HL-60 (cell line): Measurements from ENCODE around the gene ICAM1.

Experiments used
- DNase-seq, 2 experiments: peaks; one replicate each; pipeline ENCODE4 v3.0.0-alpha.2; 2010 to 2020; ENCODE audit warnings: low read depth in 1 of 2, low spot score in 1 of 2
- H3K27ac ChIP-seq: fragments of 250-450 bp; sonication (Bioruptor Pico); replicated peaks from 2 replicates; pipeline ENCODE4 v1.5.1; 2020; ENCODE audit warnings: mild to moderate bottlenecking, moderate library complexity
- H3K27me3 ChIP-seq: fragments of 250-450 bp; sonication (Bioruptor Pico); 2 replicates; pipeline ENCODE4 v1.5.1; 2021; ENCODE audit warnings: mild to moderate bottlenecking, moderate library complexity; ENCODE audit not compliant: insufficient read depth, poor library complexity, severe bottlenecking
- H3K4me3 ChIP-seq: replicated peaks from 2 replicates; pipeline ENCODE4 v1.5.1; 2011; ENCODE audit warnings: mild to moderate bottlenecking, control low read depth, low read length; ENCODE audit not compliant: insufficient read depth
- GABPA ChIP-seq: IDR thresholded peaks from 2 replicates; pipeline ENCODE4 v1.6.1; 2012; ENCODE audit warnings: low read depth
- POLR2AphosphoS5 ChIP-seq: IDR thresholded peaks from 2 replicates; pipeline ENCODE4 v1.6.1; 2012; ENCODE audit warnings: low read depth
- SPI1 ChIP-seq: IDR thresholded peaks from 2 replicates; pipeline ENCODE4 v1.6.1; 2012; ENCODE audit warnings: low read depth, mild to moderate bottlenecking, borderline replicate concordance
- TF ChIP-seq, protein P1 (sequence below): IDR thresholded peaks from one replicate; pipeline ENCODE4 v1.5.1; 2011; ENCODE audit warnings: low read length, control low read depth, inconsistent platforms; ENCODE audit not compliant: insufficient read depth
- TF ChIP-seq, protein P2 (sequence below): IDR thresholded peaks from 2 replicates; pipeline ENCODE4 v1.6.1; 2012; ENCODE audit warnings: low read depth; ENCODE audit not compliant: insufficient replicate concordance

The ICAM1 gene

DNA sequence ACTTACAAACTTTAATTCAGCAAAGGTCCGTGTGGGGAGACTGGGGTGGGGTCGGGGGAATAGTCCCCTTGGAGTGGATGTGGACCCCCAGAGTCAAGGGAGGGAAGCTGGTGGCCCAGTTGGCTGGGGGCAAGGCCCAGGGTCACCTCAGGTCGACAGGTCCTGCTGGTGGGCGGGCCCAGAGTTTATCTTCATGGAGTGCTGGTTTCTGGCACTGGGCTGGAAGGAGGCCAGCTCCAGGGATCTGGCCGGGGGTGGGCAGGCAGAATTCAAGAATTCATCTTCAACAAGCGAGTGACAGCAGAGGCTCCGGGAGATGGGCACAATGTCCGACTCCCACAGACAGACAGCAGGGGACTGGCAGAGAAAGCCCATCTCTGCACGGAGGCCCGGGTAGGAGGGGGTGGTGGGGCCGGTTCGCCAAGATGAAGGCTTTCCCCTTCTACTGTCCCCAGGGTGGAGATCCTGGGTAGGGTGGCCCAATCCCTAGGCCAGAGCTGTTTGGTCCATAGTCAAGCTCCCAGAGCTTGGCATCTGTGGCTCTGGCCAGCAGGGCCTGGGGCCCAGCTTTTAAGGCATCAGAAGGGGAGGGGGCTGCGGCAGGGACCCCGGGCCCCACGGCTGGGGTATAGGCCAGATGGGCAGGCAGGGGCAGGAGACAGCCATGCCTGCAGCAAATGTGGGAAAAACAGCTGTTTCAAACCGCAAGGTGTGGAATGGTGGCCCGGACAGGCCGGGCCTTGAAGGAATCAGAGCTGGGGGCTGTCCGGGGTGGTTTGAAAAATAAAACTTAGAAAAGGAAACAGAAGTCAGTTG, 45.5 kb downstream of the ICAM1 start:
- TF ChIP-seq GABPA (no peak), POLR2AphosphoS5 (no peak)
- TF ChIP-seq, protein P1, sequence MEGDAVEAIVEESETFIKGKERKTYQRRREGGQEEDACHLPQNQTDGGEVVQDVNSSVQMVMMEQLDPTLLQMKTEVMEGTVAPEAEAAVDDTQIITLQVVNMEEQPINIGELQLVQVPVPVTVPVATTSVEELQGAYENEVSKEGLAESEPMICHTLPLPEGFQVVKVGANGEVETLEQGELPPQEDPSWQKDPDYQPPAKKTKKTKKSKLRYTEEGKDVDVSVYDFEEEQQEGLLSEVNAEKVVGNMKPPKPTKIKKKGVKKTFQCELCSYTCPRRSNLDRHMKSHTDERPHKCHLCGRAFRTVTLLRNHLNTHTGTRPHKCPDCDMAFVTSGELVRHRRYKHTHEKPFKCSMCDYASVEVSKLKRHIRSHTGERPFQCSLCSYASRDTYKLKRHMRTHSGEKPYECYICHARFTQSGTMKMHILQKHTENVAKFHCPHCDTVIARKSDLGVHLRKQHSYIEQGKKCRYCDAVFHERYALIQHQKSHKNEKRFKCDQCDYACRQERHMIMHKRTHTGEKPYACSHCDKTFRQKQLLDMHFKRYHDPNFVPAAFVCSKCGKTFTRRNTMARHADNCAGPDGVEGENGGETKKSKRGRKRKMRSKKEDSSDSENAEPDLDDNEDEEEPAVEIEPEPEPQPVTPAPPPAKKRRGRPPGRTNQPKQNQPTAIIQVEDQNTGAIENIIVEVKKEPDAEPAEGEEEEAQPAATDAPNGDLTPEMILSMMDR: no peak
- TF ChIP-seq, protein P2, sequence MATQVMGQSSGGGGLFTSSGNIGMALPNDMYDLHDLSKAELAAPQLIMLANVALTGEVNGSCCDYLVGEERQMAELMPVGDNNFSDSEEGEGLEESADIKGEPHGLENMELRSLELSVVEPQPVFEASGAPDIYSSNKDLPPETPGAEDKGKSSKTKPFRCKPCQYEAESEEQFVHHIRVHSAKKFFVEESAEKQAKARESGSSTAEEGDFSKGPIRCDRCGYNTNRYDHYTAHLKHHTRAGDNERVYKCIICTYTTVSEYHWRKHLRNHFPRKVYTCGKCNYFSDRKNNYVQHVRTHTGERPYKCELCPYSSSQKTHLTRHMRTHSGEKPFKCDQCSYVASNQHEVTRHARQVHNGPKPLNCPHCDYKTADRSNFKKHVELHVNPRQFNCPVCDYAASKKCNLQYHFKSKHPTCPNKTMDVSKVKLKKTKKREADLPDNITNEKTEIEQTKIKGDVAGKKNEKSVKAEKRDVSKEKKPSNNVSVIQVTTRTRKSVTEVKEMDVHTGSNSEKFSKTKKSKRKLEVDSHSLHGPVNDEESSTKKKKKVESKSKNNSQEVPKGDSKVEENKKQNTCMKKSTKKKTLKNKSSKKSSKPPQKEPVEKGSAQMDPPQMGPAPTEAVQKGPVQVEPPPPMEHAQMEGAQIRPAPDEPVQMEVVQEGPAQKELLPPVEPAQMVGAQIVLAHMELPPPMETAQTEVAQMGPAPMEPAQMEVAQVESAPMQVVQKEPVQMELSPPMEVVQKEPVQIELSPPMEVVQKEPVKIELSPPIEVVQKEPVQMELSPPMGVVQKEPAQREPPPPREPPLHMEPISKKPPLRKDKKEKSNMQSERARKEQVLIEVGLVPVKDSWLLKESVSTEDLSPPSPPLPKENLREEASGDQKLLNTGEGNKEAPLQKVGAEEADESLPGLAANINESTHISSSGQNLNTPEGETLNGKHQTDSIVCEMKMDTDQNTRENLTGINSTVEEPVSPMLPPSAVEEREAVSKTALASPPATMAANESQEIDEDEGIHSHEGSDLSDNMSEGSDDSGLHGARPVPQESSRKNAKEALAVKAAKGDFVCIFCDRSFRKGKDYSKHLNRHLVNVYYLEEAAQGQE: no peak
- H3K27ac ChIP-seq: no peak overlapping the region
- DNase-seq: no peak
- H3K27me3 ChIP-seq: no peaks in the 10 kb centered on the region
- H3K4me3 ChIP-seq: peak overlapping the region; percentile 93; the same call in 1 of the 2 replicates

DNA sequence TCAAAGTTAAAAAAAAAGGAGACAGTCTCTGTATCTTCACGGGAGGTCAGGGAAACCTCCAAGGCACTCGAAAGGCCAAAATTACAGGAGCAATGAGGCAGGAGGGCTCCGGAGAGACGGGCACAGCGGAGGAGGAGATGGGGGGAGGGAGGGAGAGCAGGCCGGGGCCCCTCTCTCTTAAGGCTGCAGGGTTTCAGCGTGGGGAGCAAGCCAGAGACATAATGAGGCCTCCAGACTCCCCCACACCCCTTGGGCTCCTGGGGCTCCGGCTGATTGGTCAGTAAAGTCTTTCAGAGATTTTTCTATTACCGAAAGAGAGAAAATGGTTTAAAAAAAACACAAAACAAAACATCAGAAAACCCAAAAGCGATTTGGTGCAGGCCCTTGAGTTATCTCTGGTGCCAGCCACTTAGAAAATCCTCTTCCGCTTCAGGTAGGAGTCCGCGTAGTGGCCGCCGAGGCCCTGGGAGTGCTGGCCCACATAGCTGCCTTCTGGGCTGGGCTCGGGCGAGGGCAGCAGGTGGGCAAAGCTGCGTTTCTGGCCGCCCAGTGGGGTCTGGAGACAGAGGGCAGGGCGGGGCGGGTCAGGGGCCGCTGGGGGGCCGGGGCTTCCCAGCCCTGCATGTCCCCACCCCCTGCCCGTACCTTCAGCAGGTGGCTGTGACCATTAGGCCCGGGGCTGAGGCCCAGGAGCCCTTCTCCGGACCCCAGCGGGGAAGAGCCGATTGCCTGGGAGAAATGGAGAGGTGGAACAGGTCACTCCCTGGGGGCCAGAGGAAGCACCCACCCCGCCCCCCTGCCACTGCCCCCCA, 46.3 kb downstream of the ICAM1 start:
- DNase-seq: no peak
- Histone ChIP-seq H3K27me3 (no peaks in the 10 kb centered on the region), H3K4me3 (no peak overlapping the region), H3K27ac (no peak overlapping the region)
- TF ChIP-seq, protein P2: no peak
- TF ChIP-seq GABPA: no peak

DNA sequence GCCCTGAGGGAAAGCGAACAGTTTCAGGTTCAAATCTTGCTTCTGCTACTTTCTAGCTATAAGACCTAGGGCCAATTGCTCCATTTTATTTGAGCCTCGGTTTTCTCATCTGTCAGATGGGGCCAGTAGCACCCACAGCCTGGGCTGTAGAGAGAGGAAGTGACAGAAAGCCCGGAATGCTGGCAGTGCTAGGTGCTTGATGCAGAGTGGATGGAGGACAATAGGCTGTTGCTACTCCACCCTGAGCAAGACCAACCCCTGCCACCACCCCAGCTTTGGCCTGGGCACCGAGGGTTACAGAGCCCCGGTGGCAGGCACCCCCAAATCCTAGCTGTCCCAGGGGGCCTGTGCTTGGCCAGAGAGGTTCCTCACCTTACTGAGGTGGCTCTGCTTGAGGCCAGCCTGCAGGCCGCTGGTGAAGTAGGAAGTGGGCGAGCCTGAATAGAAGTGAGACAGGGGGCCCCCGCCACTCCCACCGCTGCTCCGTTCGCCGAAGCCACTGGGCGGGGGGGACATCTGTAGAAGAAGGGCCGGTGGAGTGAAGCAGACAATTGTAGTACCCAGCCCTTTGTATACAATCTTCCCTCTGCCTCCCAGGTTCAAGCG, 47.0 kb downstream of the ICAM1 start:
- H3K4me3 ChIP-seq: no peak overlapping the region
- TF ChIP-seq, protein P2: no peak
- TF ChIP-seq GABPA (no peak), SPI1 (peak; percentile 10; the same call in 1 of the 2 replicates), POLR2AphosphoS5 (no peak)
- TF ChIP-seq, protein P1: no peak
- DNase-seq: no peak
- no peaks in the 10 kb centered on the region for H3K27me3 ChIP-seq
- H3K27ac ChIP-seq: no peak overlapping the region
